Heart left ventricle (tissue), 16 donors: Measurements from ENCODE around the gene CECR2. TPM values are rescaled to one million over a fixed set of nuclear protein-coding genes. Genes with fewer than 3 reads are reported as not detected.
A peak's percentile ranks its signal among the peaks of the same experiment; 100 is the strongest.

Source experiments
- ATAC-seq, 4 donors: fragments of 200-7000 bp; cut with Tn5 transposase; one replicate each; pipeline ENCODE4 v1.9.1; 2020 to 2022; ENCODE audit warnings: moderate library complexity in 4 of 4, mild to moderate bottlenecking in 3 of 4, moderate number of reproducible peaks in 1 of 4
- DNase-seq, 5 donors: peaks; one replicate each; pipeline ENCODE4 v3.0.0-alpha.2; 2020
- H3K27ac ChIP-seq, 12 donors: fragments of 200-600 bp; sonication (generic) in 4 of 12; one replicate each; pipeline versions ENCODE4 v1.5.0 to v1.8.0; 2016 to 2022; ENCODE audit warnings: mild to moderate bottlenecking in 2 of 12
- H3K27me3 ChIP-seq, 9 donors: fragments of 200-600 bp; sonication (generic) in 2 of 9; one replicate each; pipeline versions ENCODE4 v1.5.1 to v1.8.0; 2016 to 2022; ENCODE audit warnings: mild to moderate bottlenecking in 3 of 9
- H3K36me3 ChIP-seq, 9 donors: fragments of 200-600 bp; sonication (generic) in 2 of 9; one replicate each; pipeline versions ENCODE4 v1.5.0 to v1.8.0; 2018 to 2022; ENCODE audit warnings: mild to moderate bottlenecking in 2 of 9
- H3K4me1 ChIP-seq, 12 donors: fragments of 200-600 bp; sonication (generic) in 4 of 12; one replicate each; pipeline versions ENCODE4 v1.5.0 to v1.8.0; 2016 to 2022; ENCODE audit warnings: mild to moderate bottlenecking in 3 of 12
- H3K4me3 ChIP-seq, 12 donors: fragments of 200-600 bp; sonication (generic) in 4 of 12; one replicate each; pipeline versions ENCODE4 v1.5.0 to v1.8.0; 2017 to 2022; ENCODE audit warnings: mild to moderate bottlenecking in 9 of 12, moderate library complexity in 4 of 12
- H3K9me3 ChIP-seq, 12 donors: fragments of 200-600 bp; sonication (generic) in 4 of 12; one replicate each; pipeline versions ENCODE4 v1.5.0 to v1.8.0; 2016 to 2022; ENCODE audit warnings: mild to moderate bottlenecking in 1 of 12
- POLR2A ChIP-seq, 2 donors: fragments of 450-650 bp; IDR thresholded peaks; one replicate each; pipeline ENCODE4 v1.6.1; 2017; ENCODE audit warnings: antibody characterized with exemption in 2 of 2, mild to moderate bottlenecking in 2 of 2, moderate library complexity in 2 of 2
- WGBS, 4 donors: extraction: QIAGEN DNeasy Blood & Tissue Kit in 2 of 4; methylation state at CpG; one replicate each; pipeline versions ENCODE4 v1.1.5 to v1.1.7; 2013 to 2018; 5-methylcytosine and 5-hydroxymethylcytosine counted together
- intact Hi-C, 10 donors: fragments of 100-400 bp; cut with DNase I; formaldehyde crosslinking; loops; one replicate each; pipeline versions ENCODE4 v1.11.1 to v1.14.2; 2022
- polyA plus RNA-seq, 2 donors: library from polyadenylated mRNA; stranded (reverse); fragments of 200-250 nt; gene quantifications; one replicate each; pipeline ENCODE4 v1.2.3, GENCODE V29; 2013
- total RNA-seq, 9 donors: library from RNA; depleted of rRNA in 2 of 9; stranded (reverse); fragments of >200 nt in 2 of 9; fragmentation: NEBNext Ultra II Directional in 3 of 9; extraction: Animal tissue kit (Norgen Biotek cat#: 25700) in 3 of 9; gene quantifications; one replicate each; pipeline versions ENCODE4 v1.1.0 to v1.2.4, GENCODE V29; 2016 to 2023
- TF ChIP-seq, protein P1 (sequence below), 12 donors: fragments of 200-600 bp; sonication (generic) in 4 of 12; IDR thresholded peaks; one replicate each; pipeline versions ENCODE4 v1.5.0 to v1.8.0; 2018 to 2022; ENCODE audit warnings: antibody characterized with exemption in 12 of 12, mild to moderate bottlenecking in 5 of 12
- donor health status: ischemic (EF 13 %, LVEDD 7.1; RV severe dilation, severe dysfunction).
- donor health status: healthy with polysubstance abuse.
- donor health status: DM: no; HTN: yes; CAD: no.
- donor health status: DM: no; HTN: no; CAD: no.
- donor health status: ischemic (EF 25% LVEDD 6.9; RV normal size, moderate dysfunction).
- donor health status: ischemic (EF 25% LVEDD 5.7; RV mildly dilated, moderate dysfunction).
- donor health status: healthy.
- donor health status: DM: yes; HTN: yes; CAD: no.
- donor health status: ischemic (EF 35%, LVEDD 5.7; RV mildly dilated, moderate dysfunction).
- donor health status: nonischemic (EF 11% LVEDD 7.7; RV severe dilation, severe dysfunction).
- donor health status: DM: yes; HTN: yes; CAD: no.
- donor health status: PGD.
- donor health status: ischemic (EF 29% LVEDD 5.4; RV normal size, mild dysfunction).
- donor health status: nonischemic (EF 23%, LVEDD 6.1; RV moderate dilation, normal function).

The CECR2 gene
- total and polyA plus RNA-seq, 11 donors: 3.8 to 11.6 (median 6.8) TPM

DNA sequence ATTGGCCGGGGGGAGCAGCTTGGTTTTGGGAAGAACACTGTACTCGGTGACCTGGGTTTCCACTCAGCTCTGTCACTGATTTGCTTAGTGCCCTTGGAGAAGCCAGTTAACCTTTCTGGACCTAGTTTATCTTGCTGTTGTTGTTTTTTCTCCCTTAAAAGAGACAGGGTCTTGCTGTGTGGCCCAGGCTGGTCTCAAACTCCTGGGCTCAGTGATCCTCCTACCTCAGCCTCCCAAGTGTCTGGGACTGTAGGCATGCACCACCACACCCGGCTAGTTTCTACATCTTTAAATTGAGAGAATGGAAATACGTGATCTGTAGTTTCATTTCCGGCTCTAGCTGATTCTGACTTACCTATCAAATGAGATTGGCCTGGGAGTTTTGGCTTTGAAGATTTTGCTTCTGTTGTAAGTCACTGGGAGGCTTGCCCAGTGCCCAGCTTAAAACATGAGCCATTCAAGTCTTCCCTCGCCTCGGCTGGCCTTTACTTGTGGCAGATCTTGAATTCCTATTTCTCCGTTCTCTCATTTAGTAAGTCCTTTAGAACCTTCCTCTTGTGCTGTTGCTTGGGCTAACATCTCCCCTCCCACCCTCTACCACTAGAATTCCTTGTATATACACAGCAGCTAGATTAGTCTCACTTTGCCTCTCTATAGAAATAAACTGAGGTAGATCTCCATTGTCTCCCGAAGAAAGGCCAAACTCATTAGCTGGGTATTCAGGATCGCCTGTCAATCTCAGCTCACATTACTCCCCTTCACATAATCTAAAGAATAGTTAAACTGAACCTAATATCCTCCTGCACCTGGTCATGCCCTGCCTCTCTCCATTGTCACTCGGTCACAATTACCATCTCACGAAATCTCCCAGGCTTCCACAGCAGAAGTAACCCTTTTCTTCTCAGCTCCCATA, 106.3 kb downstream of the CECR2 start:
- no peaks in the 10 kb centered on the region for H3K27me3 ChIP-seq
- no peak overlapping the region for H3K4me3 ChIP-seq
- intact Hi-C loops: loop anchor here in 6 of 10 donors (5.0 to 10.0 kb wide), 4 partner anchors 91 to 111 kb away; partner anchors contain the start of gene CECR2 (in 2 of the 6)
- H3K36me3 ChIP-seq: no peaks in the 10 kb centered on the region
- TF ChIP-seq, protein P1, sequence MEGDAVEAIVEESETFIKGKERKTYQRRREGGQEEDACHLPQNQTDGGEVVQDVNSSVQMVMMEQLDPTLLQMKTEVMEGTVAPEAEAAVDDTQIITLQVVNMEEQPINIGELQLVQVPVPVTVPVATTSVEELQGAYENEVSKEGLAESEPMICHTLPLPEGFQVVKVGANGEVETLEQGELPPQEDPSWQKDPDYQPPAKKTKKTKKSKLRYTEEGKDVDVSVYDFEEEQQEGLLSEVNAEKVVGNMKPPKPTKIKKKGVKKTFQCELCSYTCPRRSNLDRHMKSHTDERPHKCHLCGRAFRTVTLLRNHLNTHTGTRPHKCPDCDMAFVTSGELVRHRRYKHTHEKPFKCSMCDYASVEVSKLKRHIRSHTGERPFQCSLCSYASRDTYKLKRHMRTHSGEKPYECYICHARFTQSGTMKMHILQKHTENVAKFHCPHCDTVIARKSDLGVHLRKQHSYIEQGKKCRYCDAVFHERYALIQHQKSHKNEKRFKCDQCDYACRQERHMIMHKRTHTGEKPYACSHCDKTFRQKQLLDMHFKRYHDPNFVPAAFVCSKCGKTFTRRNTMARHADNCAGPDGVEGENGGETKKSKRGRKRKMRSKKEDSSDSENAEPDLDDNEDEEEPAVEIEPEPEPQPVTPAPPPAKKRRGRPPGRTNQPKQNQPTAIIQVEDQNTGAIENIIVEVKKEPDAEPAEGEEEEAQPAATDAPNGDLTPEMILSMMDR (IDR thresholded peaks at IDR 0.05): no peak
- no peak for TF ChIP-seq POLR2A (IDR thresholded peaks at IDR 0.05)
- no peak overlapping the region for H3K27ac ChIP-seq
- 90 to 93% (median 92%) methylated on average over 12 of the region's 12 CpGs for WGBS, 4 donors
- no peak for DNase-seq
- no peak for ATAC-seq
- no peaks in the 10 kb centered on the region for H3K9me3 ChIP-seq
- peaks cover 0 to 28% (median 7%) of the 10 kb centered on the region in 12 donors for H3K4me1 ChIP-seq

DNA sequence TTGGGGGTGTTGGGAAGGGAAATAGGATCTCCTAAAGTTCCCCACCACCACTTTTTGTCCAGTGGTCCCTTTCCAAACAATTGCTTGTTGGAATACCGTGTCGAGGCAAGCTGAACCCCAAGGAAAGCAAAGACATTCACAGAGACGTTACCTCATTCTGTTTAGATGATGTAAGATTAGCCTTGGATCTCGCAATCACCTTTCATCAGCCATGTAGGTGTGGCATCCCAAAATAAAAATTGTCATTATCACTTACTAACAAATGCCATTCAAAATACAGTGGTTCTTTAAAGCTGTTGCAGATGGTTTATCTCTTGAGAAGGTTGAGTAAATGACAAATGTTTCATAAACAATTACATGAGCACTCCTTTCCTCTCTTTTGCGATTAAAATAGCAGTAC, 107.6 kb downstream of the CECR2 start:
- Histone ChIP-seq H3K4me3 (peak overlapping the region in 9 of 12 donors; percentile 21 to 51 (median 34)), H3K4me1 (peaks cover 0 to 27% (median 7%) of the 10 kb centered on the region in 12 donors), H3K36me3 (no peaks in the 10 kb centered on the region), H3K9me3 (no peaks in the 10 kb centered on the region), H3K27ac (peak overlapping the region in 8 of 12 donors; percentile 26 to 50 (median 40)), H3K27me3 (no peaks in the 10 kb centered on the region)
- WGBS, 4 donors: 50 to 69% (median 59%) methylated on average over 5 of the region's 5 CpGs
- ATAC-seq: no peak
- DNase-seq: no peak
- TF ChIP-seq, protein P1 (IDR thresholded peaks at IDR 0.05): no peak
- no peak for TF ChIP-seq POLR2A (IDR thresholded peaks at IDR 0.05)
- intact Hi-C loops: loop anchor here in 6 of 10 donors (5.0 to 10.0 kb wide), 4 partner anchors 92 to 112 kb away; partner anchors contain the start of gene CECR2 (in 2 of the 6)

DNA sequence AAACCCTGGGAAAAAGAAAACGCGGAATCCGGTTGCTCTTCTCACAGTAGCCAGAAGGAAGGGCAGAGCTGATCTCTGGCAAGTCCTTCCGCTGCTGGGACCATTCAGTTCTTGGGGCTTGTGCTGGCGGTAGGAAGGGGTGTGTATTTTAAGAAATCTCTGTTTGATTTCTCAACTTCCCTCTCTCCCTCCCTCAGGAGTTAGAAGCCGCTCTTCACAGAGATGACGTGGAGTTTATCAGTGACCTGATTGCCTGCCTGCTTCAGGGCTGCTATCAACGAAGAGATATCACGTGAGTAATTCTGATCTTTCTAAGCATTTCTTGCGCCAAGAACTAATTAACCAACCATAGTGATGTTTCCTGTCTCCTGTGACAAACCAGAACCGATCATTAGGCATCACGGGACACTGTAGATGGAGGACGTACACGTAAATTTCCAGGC, 108.2 kb downstream of the CECR2 start:
- intact Hi-C loops: loop anchor here in 6 of 10 donors (5.0 to 10.0 kb wide), 4 partner anchors 93 to 113 kb away; partner anchors contain the start of gene CECR2 (in 2 of the 6)
- DNase-seq: peak; percentile 24 to 71 (median 54)

More for the DNA sequence above, 108.2 kb downstream of the CECR2 start:
- peak; percentile 57 to 93 (median 86) for ATAC-seq
- Histone ChIP-seq H3K27me3 (no peaks in the 10 kb centered on the region), H3K9me3 (no peaks in the 10 kb centered on the region), H3K27ac (peak overlapping the region in 8 of 12 donors; percentile 20 to 50 (median 39)), H3K4me3 (peak overlapping the region in 10 of 12 donors; percentile 7 to 51 (median 34)), H3K4me1 (peaks cover 0 to 21% (median 7%) of the 10 kb centered on the region in 12 donors), H3K36me3 (no peaks in the 10 kb centered on the region)
- TF ChIP-seq, protein P1 (IDR thresholded peaks at IDR 0.05): no peak
- TF ChIP-seq POLR2A (IDR thresholded peaks at IDR 0.05): no peak
- WGBS, 4 donors: 8 to 28% (median 14%) methylated on average over 14 of the region's 14 CpGs
